ENCODE data around the gene PPIG. TPM values are rescaled to one million over a fixed set of nuclear protein-coding genes. Genes with fewer than 3 reads are reported as not detected.
A peak's percentile ranks its signal among the peaks of the same experiment; 100 is the strongest.
"Not testable (repeated sequence)": the region's sequence is repeated elsewhere in the genome, so short reads cannot be mapped to it uniquely, and the experiment has no call there.

PPIG gene
- total RNA-seq, 1 experiment from 2014 or later: 46.5 TPM

DNA sequence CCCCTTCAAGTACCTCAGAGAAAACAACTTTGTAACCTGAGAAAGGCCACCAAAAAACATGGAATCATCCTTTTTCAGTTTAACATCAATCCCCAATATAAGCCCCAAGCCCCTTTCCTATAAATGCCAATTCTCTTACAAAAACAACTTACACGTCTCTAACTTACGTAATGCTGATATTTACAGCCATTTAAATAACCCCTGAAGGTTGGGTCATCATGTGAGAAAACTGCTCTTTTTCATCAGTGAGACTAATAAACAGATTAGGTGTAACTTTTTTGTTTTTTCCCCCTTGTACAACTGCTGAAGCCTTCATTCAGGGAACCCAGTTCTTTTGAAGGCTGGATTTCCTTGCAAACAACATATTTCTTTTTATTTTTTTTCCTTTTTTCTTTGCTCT is 14.2 kb upstream of the PPIG start:
- H3K36me3 ChIP-seq (ENCODE audit: control insufficient read depth, insufficient read depth, low read length): no peaks in the 10 kb centered on the region
- ChIA-PET CTCF (no interaction called here), POLR2A (no interaction called here)
- no TSS peak for BruUV-seq (replicated peaks)
- no peak for ATAC-seq
- H3K9me3 ChIP-seq (ENCODE audit: control insufficient read depth, insufficient read depth, low read depth, low read length): no peaks in the 10 kb centered on the region
- peaks cover 13% of the 10 kb centered on the region; the same call in 1 of the 2 replicates for H3K4me1 ChIP-seq (ENCODE audit: control insufficient read depth, insufficient read depth, low read length)
- DNase-seq (ENCODE audit: low read depth, low spot score): no peak
- intact Hi-C loops (cut with micrococcal nuclease; ENCODE audit: unreplicated experiment) (no loop called here), in situ Hi-C loops (cut with HindIII; ENCODE audit: low pct_unique_long_range_greater_than_20kb, low sequenced_read_pairs) (no loop called here)
- no peak overlapping the region for H3K27ac ChIP-seq (ENCODE audit: low read length)
- H3K27me3 ChIP-seq (ENCODE audit: control insufficient read depth, insufficient read depth, low read length): no peaks in the 10 kb centered on the region
- TF ChIP-seq TCF7L2 (IDR thresholded peaks at IDR 0.05; ENCODE audit: low read depth, low read length) (no peak), POLR2AphosphoS5 (IDR thresholded peaks at IDR 0.05; ENCODE audit: low read depth, low read length) (no peak), SIN3A (IDR thresholded peaks at IDR 0.05; ENCODE audit: borderline replicate concordance, insufficient read depth, low read depth, low read length) (no peak)
- TF ChIP-seq, protein P1, sequence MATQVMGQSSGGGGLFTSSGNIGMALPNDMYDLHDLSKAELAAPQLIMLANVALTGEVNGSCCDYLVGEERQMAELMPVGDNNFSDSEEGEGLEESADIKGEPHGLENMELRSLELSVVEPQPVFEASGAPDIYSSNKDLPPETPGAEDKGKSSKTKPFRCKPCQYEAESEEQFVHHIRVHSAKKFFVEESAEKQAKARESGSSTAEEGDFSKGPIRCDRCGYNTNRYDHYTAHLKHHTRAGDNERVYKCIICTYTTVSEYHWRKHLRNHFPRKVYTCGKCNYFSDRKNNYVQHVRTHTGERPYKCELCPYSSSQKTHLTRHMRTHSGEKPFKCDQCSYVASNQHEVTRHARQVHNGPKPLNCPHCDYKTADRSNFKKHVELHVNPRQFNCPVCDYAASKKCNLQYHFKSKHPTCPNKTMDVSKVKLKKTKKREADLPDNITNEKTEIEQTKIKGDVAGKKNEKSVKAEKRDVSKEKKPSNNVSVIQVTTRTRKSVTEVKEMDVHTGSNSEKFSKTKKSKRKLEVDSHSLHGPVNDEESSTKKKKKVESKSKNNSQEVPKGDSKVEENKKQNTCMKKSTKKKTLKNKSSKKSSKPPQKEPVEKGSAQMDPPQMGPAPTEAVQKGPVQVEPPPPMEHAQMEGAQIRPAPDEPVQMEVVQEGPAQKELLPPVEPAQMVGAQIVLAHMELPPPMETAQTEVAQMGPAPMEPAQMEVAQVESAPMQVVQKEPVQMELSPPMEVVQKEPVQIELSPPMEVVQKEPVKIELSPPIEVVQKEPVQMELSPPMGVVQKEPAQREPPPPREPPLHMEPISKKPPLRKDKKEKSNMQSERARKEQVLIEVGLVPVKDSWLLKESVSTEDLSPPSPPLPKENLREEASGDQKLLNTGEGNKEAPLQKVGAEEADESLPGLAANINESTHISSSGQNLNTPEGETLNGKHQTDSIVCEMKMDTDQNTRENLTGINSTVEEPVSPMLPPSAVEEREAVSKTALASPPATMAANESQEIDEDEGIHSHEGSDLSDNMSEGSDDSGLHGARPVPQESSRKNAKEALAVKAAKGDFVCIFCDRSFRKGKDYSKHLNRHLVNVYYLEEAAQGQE (IDR thresholded peaks at IDR 0.05; ENCODE audit: insufficient read depth in 1 of 2, low read depth in 2 of 2, low read length in 1 of 2): no peak
- TF ChIP-seq, protein P2, sequence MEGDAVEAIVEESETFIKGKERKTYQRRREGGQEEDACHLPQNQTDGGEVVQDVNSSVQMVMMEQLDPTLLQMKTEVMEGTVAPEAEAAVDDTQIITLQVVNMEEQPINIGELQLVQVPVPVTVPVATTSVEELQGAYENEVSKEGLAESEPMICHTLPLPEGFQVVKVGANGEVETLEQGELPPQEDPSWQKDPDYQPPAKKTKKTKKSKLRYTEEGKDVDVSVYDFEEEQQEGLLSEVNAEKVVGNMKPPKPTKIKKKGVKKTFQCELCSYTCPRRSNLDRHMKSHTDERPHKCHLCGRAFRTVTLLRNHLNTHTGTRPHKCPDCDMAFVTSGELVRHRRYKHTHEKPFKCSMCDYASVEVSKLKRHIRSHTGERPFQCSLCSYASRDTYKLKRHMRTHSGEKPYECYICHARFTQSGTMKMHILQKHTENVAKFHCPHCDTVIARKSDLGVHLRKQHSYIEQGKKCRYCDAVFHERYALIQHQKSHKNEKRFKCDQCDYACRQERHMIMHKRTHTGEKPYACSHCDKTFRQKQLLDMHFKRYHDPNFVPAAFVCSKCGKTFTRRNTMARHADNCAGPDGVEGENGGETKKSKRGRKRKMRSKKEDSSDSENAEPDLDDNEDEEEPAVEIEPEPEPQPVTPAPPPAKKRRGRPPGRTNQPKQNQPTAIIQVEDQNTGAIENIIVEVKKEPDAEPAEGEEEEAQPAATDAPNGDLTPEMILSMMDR (IDR thresholded peaks at IDR 0.05): no peak
- no peak overlapping the region for H3K4me3 ChIP-seq (ENCODE audit: low read depth in 2 of 2, low read length in 2 of 2)

DNA sequence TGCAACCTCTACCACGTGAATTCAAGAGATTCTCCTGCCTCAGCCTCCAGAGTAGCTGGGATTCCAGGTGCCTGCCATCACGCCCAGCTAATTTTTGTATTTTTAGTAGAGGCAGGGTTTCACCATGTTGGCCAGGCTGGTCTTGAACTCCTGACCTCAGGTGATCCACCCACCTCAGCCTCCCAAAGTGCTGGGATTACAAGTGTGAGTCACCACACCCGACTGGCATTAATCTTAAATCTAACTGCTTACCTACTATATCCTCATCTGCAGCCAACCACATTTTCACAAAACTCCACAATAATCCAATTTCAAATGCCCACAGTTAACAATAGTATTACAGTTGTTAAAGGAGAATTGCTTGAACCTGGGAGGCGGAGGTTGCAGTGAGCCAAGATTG is 13.4 kb upstream of the PPIG start:
- POLR2A ChIA-PET; intact Hi-C loops (cut with micrococcal nuclease; ENCODE audit: unreplicated experiment); BruUV-seq (replicated peaks); H3K9me3 ChIP-seq (ENCODE audit: control insufficient read depth, insufficient read depth, low read depth, low read length); H3K36me3 ChIP-seq (ENCODE audit: control insufficient read depth, insufficient read depth, low read length); DNase-seq (ENCODE audit: low read depth, low spot score); H3K27ac ChIP-seq (ENCODE audit: low read length); ATAC-seq; H3K27me3 ChIP-seq (ENCODE audit: control insufficient read depth, insufficient read depth, low read length); CTCF ChIA-PET; H3K4me3 ChIP-seq (ENCODE audit: low read depth in 2 of 2, low read length in 2 of 2); in situ Hi-C loops (cut with HindIII; ENCODE audit: low pct_unique_long_range_greater_than_20kb, low sequenced_read_pairs): not testable (repeated sequence)
- H3K4me1 ChIP-seq (ENCODE audit: control insufficient read depth, insufficient read depth, low read length): peaks cover 13% of the 10 kb centered on the region; the same call in 1 of the 2 replicates

DNA sequence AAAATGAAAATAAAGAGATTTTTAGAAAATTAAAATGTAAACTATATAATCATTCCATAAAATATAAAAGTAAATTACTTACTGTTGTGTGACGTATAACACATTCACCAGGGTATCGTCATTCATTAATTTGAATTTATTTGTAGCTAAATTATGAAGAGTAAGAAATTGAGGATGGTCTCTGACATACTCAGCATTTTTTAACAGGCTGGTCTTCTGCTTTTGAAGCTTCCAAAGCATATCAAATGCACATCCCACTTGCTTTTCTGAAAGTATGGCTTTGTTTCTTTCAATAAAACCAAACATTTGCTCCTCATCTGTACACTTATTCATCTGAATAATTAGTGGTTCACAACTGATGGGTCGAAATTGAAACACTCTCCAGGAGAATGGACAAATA is 12.6 kb upstream of the PPIG start:
- POLR2A ChIA-PET: no interaction called here
- intact Hi-C loops (cut with micrococcal nuclease; ENCODE audit: unreplicated experiment) (no loop called here), in situ Hi-C loops (cut with HindIII; ENCODE audit: low pct_unique_long_range_greater_than_20kb, low sequenced_read_pairs) (no loop called here)
- ATAC-seq (no peak), DNase-seq (ENCODE audit: low read depth, low spot score) (no peak)
- Histone ChIP-seq H3K27ac (ENCODE audit: low read length) (peak overlapping the region; percentile 40; the same call in 1 of the 2 replicates), H3K36me3 (ENCODE audit: control insufficient read depth, insufficient read depth, low read length) (no peaks in the 10 kb centered on the region), H3K9me3 (ENCODE audit: control insufficient read depth, insufficient read depth, low read depth, low read length) (no peaks in the 10 kb centered on the region), H3K4me3 (ENCODE audit: low read depth in 2 of 2, low read length in 2 of 2) (no peak overlapping the region), H3K4me1 (ENCODE audit: control insufficient read depth, insufficient read depth, low read length) (peaks cover 13% of the 10 kb centered on the region; the same call in 1 of the 2 replicates), H3K27me3 (ENCODE audit: control insufficient read depth, insufficient read depth, low read length) (no peaks in the 10 kb centered on the region)
- TF ChIP-seq, protein P1 (IDR thresholded peaks at IDR 0.05; ENCODE audit: insufficient read depth in 1 of 2, low read depth in 2 of 2, low read length in 1 of 2): no peak
- no peak for TF ChIP-seq TCF7L2 (IDR thresholded peaks at IDR 0.05; ENCODE audit: low read depth, low read length)
- no peak for TF ChIP-seq SIN3A (IDR thresholded peaks at IDR 0.05; ENCODE audit: borderline replicate concordance, insufficient read depth, low read depth, low read length)
- TF ChIP-seq POLR2AphosphoS5 (IDR thresholded peaks at IDR 0.05; ENCODE audit: low read depth, low read length): no peak
- TF ChIP-seq, protein P2 (IDR thresholded peaks at IDR 0.05): no peak
- no TSS peak for BruUV-seq (replicated peaks)
- CTCF ChIA-PET: no interaction called here

Data from Panc1 (cell line).